ENCODE measurements around the gene SMARCC1.
A peak's percentile ranks its signal among the peaks of the same experiment; 100 is the strongest.

The SMARCC1 gene

GRCh38 chr3:47817609-47818008, 35.9 kb upstream of the SMARCC1 start:
- Histone ChIP-seq H3K27ac (ENCODE audit: low read length) (no peak overlapping the region), H3K4me1 (ENCODE audit: low read length) (no peaks in the 10 kb centered on the region), H3K27me3 (ENCODE audit: low read depth, low read length) (no peaks in the 10 kb centered on the region), H3K9ac (ENCODE audit: low read length) (no peak overlapping the region), H3K36me3 (replicated peaks; ENCODE audit: low read depth, low read length) (peaks cover 41% of the 10 kb centered on the region), H2AFZ (ENCODE audit: low read depth, low read length) (no peak overlapping the region), H3K79me2 (ENCODE audit: low read length) (no peaks in the 10 kb centered on the region), H3K4me2 (ENCODE audit: low read length) (no peak overlapping the region), H3K4me3 (ENCODE audit: low read length) (no peak overlapping the region), H3K9me3 (ENCODE audit: insufficient read depth, low read length) (no peaks in the 10 kb centered on the region), H4K20me1 (ENCODE audit: insufficient read depth, low read length) (no peaks in the 10 kb centered on the region)
- TF ChIP-seq EZH2phosphoT487 (IDR thresholded peaks at IDR 0.05; ENCODE audit: low read depth) (no peak), CTCF (IDR thresholded peaks at IDR 0.05; ENCODE audit: low read depth, low read length) (no peak)

DNA sequence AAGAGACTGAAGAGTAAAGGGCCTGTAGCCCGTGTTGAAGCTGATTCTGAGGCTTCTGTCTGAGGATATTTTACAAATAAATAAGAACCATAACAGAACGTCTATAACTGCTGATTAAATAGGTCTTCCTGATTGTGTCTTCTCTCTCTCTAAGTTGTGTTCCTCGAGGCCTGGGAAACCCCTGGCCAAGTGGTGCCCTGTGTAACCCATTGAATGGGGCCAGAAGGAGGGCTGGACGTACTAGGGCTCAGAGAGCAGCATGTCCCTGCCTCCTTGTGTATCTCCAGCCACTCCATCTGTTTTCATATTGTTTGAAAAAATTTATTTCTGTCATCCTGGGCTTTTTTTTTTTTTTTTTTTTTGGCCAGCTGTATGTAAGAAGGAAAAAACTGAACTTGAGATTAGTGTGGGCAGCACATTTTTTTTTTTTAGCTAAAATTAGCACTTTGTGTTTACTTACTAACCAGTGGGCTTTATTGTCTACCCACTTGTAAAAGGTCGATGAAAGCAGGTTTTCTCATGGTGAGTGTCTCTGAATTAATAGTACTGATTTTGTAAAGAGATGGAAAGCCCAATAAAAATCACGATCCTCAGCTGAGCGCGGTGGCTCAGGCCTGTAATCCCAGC, 32.0 kb upstream of the SMARCC1 start:
- no peak overlapping the region for H3K27ac ChIP-seq (ENCODE audit: low read length)
- no peaks in the 10 kb centered on the region for H3K27me3 ChIP-seq (ENCODE audit: low read depth, low read length)
- no peak overlapping the region for H2AFZ ChIP-seq (ENCODE audit: low read depth, low read length)
- no peaks in the 10 kb centered on the region for H3K79me2 ChIP-seq (ENCODE audit: low read length)
- H3K4me1 ChIP-seq (ENCODE audit: low read length), result no peaks in the 10 kb centered on the region
- no peaks in the 10 kb centered on the region for H4K20me1 ChIP-seq (ENCODE audit: insufficient read depth, low read length)
- no peak overlapping the region for H3K9ac ChIP-seq (ENCODE audit: low read length)
- TF ChIP-seq EZH2phosphoT487 (IDR thresholded peaks at IDR 0.05; ENCODE audit: low read depth), result no peak
- no peak for TF ChIP-seq CTCF (IDR thresholded peaks at IDR 0.05; ENCODE audit: low read depth, low read length)
- H3K36me3 ChIP-seq (replicated peaks; ENCODE audit: low read depth, low read length), result peaks cover 46% of the 10 kb centered on the region
- no peaks in the 10 kb centered on the region for H3K9me3 ChIP-seq (ENCODE audit: insufficient read depth, low read length)
- no peak overlapping the region for H3K4me2 ChIP-seq (ENCODE audit: low read length)
- H3K4me3 ChIP-seq (ENCODE audit: low read length), result no peak overlapping the region

DNA sequence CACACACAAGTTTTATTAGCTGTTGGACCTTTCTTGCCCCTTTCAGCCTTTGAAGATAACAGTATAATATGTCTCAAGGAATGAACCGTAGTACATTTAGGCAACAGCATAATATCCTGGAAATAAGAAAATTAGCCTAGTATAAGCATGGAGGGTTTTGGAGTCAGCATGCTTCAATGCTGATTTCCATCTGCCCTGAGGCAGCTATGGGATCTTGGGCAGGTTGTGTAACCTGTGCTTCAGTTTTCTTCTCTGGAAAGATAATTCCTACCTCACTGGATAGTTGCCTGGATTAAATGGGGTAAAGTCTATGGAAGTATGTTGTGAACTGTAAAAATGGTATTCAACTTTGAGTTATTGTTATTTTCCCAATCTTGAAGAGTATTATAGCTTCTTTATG, 22.9 kb upstream of the SMARCC1 start:
- H3K4me3 ChIP-seq (ENCODE audit: low read length), result no peak overlapping the region
- peaks cover 7% of the 10 kb centered on the region for H3K36me3 ChIP-seq (replicated peaks; ENCODE audit: low read depth, low read length)
- H3K27ac ChIP-seq (ENCODE audit: low read length), result no peak overlapping the region
- H4K20me1 ChIP-seq (ENCODE audit: insufficient read depth, low read length), result no peaks in the 10 kb centered on the region
- no peaks in the 10 kb centered on the region for H3K9me3 ChIP-seq (ENCODE audit: insufficient read depth, low read length)
- H3K79me2 ChIP-seq (ENCODE audit: low read length), result peaks cover 23% of the 10 kb centered on the region
- peaks cover 20% of the 10 kb centered on the region for H3K4me1 ChIP-seq (ENCODE audit: low read length)
- H3K4me2 ChIP-seq (ENCODE audit: low read length), result no peak overlapping the region
- H3K27me3 ChIP-seq (ENCODE audit: low read depth, low read length), result no peaks in the 10 kb centered on the region
- H3K9ac ChIP-seq (ENCODE audit: low read length), result no peak overlapping the region
- TF ChIP-seq EZH2phosphoT487 (IDR thresholded peaks at IDR 0.05; ENCODE audit: low read depth) (no peak), CTCF (IDR thresholded peaks at IDR 0.05; ENCODE audit: low read depth, low read length) (no peak)
- H2AFZ ChIP-seq (ENCODE audit: low read depth, low read length), result no peak overlapping the region

DNA sequence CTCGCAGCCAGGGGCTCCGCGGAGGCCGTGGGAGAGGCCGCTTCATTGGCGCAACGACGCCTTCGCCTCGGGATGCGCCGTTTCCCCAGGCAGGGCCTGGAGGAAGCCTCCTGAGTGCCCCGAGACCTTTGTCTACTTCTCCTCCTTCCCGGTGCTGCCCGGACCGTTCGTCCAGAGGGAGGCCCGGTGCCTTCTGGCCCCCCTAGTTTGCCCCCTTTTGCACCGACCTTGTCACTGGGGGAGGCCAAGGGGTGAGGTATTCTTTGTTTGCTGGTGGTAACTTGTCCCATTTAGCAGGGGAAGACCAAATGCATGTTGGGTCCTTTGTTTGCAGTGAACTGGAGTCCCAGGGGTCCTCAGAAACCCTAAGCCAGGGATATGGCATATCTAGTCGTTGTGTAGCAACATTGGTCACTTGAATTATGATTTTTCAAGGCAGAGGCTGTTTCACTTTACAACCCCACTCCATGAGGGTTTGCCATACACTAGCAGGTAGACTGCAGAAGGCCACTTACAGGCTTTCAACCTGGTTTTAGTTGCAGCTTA, 21.9 kb upstream of the SMARCC1 start:
- TF ChIP-seq CTCF (IDR thresholded peaks at IDR 0.05; ENCODE audit: low read depth, low read length), result no peak
- TF ChIP-seq EZH2phosphoT487 (IDR thresholded peaks at IDR 0.05; ENCODE audit: low read depth), result no peak
- Histone ChIP-seq H3K4me1 (ENCODE audit: low read length) (peaks cover 20% of the 10 kb centered on the region), H3K9ac (ENCODE audit: low read length) (peak overlapping the region; percentile 93), H3K9me3 (ENCODE audit: insufficient read depth, low read length) (no peaks in the 10 kb centered on the region), H4K20me1 (ENCODE audit: insufficient read depth, low read length) (no peaks in the 10 kb centered on the region), H3K4me2 (ENCODE audit: low read length) (peak overlapping the region; percentile 85), H2AFZ (ENCODE audit: low read depth, low read length) (peak overlapping the region; percentile 84), H3K36me3 (replicated peaks; ENCODE audit: low read depth, low read length) (peaks cover 4% of the 10 kb centered on the region), H3K27me3 (ENCODE audit: low read depth, low read length) (no peaks in the 10 kb centered on the region), H3K79me2 (ENCODE audit: low read length) (peaks cover 23% of the 10 kb centered on the region), H3K4me3 (ENCODE audit: low read length) (peak overlapping the region; percentile 97), H3K27ac (ENCODE audit: low read length) (peak overlapping the region; percentile 73)

Measured in OCI-LY3 (cell line).